Activated CD4-positive, CD25-positive, alpha-beta regulatory T cell treated with anti-CD3 and anti-CD28 coated beads, Interleukin-2, amount 50 U/mL, for 16 hours (primary cell): Measurements from ENCODE around the gene LRRN1.
"Not testable (repeated sequence)": the region's sequence is repeated elsewhere in the genome, so short reads cannot be mapped to it uniquely, and the experiment has no call there.

Experiments used
- DNase-seq: peaks from one replicate; pipeline ENCODE4 v3.0.0-alpha.2; 2020; ENCODE audit warnings: low read depth, low spot score

The LRRN1 gene

GRCh38 chr3:3806856-3807255 is 7.6 kb downstream of the LRRN1 start:
- no peak for DNase-seq

- no peak for DNase-seq
These were observed 13.8 kb downstream of the LRRN1 start for GRCh38 chr3:3813013-3813412.

- DNase-seq: no peak
These were observed 16.0 kb downstream of the LRRN1 start for GRCh38 chr3:3815206-3815605.

- no peak for DNase-seq
These were observed 16.8 kb downstream of the LRRN1 start for GRCh38 chr3:3816034-3816433.

GRCh38 chr3:3817865-3818264 is 18.6 kb downstream of the LRRN1 start:
- DNase-seq: no peak

GRCh38 chr3:3821777-3822176 is 22.5 kb downstream of the LRRN1 start:
- no peak for DNase-seq

GRCh38 chr3:3825035-3825434 is 25.8 kb downstream of the LRRN1 start:
- no peak for DNase-seq

- DNase-seq: no peak
These were observed 27.3 kb downstream of the LRRN1 start for GRCh38 chr3:3826521-3826920.

- DNase-seq: no peak
These were observed 27.9 kb downstream of the LRRN1 start for GRCh38 chr3:3827111-3827510.

GRCh38 chr3:3828417-3828816 is 29.2 kb downstream of the LRRN1 start:
- DNase-seq: not testable (repeated sequence)

- DNase-seq: no peak
These were observed 37.6 kb downstream of the LRRN1 start for GRCh38 chr3:3836845-3837244.

GRCh38 chr3:3842356-3842755 is 43.1 kb downstream of the LRRN1 start:
- DNase-seq: no peak

- DNase-seq: no peak
These were observed 49.0 kb downstream of the LRRN1 start for GRCh38 chr3:3847994-3848922.

GRCh38 chr3:3848923-3849275 is 49.7 kb downstream of the LRRN1 start:
- no peak for DNase-seq

GRCh38 chr3:3851621-3852323 is 52.5 kb downstream of the LRRN1 start:
- no peak for DNase-seq

GRCh38 chr3:3853544-3853943 is 54.3 kb downstream of the LRRN1 start:
- DNase-seq: no peak

GRCh38 chr3:3855056-3855455 is 55.8 kb downstream of the LRRN1 start:
- no peak for DNase-seq

- no peak for DNase-seq
These were observed 61.0 kb downstream of the LRRN1 start for GRCh38 chr3:3860235-3860634.

- no peak for DNase-seq
These were observed 63.3 kb downstream of the LRRN1 start for GRCh38 chr3:3862534-3862933.

- no peak for DNase-seq
These were observed 76.3 kb downstream of the LRRN1 start for GRCh38 chr3:3875491-3875890.

- DNase-seq: no peak
These were observed 81.8 kb downstream of the LRRN1 start for GRCh38 chr3:3881050-3881449.

- DNase-seq: not testable (repeated sequence)
These were observed 88.1 kb downstream of the LRRN1 start for GRCh38 chr3:3887311-3887710.

GRCh38 chr3:3893590-3893989 is 94.4 kb downstream of the LRRN1 start:
- DNase-seq: no peak
